ENCODE data around the gene MINPP1.

GRCh38 chr10:87545783-87546182 lies 41.1 kb downstream of the MINPP1 start:
- TF ChIP-seq, protein P1, sequence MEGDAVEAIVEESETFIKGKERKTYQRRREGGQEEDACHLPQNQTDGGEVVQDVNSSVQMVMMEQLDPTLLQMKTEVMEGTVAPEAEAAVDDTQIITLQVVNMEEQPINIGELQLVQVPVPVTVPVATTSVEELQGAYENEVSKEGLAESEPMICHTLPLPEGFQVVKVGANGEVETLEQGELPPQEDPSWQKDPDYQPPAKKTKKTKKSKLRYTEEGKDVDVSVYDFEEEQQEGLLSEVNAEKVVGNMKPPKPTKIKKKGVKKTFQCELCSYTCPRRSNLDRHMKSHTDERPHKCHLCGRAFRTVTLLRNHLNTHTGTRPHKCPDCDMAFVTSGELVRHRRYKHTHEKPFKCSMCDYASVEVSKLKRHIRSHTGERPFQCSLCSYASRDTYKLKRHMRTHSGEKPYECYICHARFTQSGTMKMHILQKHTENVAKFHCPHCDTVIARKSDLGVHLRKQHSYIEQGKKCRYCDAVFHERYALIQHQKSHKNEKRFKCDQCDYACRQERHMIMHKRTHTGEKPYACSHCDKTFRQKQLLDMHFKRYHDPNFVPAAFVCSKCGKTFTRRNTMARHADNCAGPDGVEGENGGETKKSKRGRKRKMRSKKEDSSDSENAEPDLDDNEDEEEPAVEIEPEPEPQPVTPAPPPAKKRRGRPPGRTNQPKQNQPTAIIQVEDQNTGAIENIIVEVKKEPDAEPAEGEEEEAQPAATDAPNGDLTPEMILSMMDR (IDR thresholded peaks at IDR 0.05): no peak
- TF ChIP-seq EZH2 (IDR thresholded peaks at IDR 0.05): no peak
- TF ChIP-seq EZH2phosphoT487 (IDR thresholded peaks at IDR 0.05): no peak

Measured in neural progenitor cell (in vitro differentiated cells).